GM19467 (cell line): ENCODE data around the gene SEMA5A.

Experiments
- ATAC-seq: cut with Tn5 transposase; IDR thresholded peaks from one replicate; pipeline ENCODE4 v1.9.1; 2021; ENCODE audit warnings: mild to moderate bottlenecking, moderate library complexity; ENCODE audit not compliant: unreplicated experiment

Gene SEMA5A

DNA sequence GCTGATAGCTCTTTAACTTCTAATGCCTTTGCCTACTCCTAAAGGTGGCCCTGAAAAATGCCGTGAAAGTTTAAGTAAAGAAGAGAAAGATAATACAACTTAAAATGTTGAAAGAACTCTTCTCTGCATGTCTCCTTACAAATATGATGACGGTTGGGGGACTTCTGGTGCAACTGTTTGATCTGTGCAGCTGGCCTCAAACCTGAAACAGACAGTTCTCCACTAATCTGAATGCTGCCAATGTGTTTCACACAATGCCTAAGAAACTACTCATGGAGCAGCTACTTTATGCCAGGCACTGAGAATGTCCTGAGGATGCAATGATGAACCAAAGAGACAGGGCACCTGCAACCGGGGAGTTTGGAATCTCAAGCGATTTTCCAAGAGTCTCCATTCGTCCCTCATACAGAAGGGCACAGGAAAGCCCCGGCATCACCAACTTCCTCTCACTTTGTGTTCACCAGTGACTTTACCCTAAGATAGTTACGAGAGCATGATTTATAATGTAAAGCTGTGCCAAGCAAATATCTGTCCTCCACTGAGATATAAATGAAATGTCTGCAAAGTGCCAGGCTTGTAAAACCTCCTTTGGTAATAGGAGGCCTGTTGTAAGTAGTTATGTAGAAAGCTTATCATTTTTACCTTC, 455.4 kb downstream of the SEMA5A start:
- no peak for ATAC-seq

DNA sequence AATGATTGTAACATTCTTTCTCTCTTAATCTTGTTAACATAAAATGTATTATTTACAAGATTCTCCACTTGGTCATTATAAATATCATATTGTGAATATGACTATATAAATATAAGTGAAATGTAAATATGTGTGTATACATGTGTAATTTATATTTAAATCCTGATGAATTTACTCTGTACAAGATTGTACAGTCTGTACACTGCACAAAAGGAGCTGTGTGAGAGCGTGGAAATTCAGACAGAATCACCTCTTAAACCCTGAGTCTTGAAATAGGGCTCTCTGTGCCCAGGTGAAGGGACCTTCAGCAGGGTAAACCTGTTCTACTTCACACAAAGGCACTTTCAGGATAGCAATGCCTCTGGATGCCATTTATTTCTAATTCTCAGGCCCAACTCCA, 456.0 kb downstream of the SEMA5A start:
- no peak for ATAC-seq

GRCh38 chr5:9082996-9083395, 462.9 kb downstream of the SEMA5A start:
- ATAC-seq = no peak

DNA sequence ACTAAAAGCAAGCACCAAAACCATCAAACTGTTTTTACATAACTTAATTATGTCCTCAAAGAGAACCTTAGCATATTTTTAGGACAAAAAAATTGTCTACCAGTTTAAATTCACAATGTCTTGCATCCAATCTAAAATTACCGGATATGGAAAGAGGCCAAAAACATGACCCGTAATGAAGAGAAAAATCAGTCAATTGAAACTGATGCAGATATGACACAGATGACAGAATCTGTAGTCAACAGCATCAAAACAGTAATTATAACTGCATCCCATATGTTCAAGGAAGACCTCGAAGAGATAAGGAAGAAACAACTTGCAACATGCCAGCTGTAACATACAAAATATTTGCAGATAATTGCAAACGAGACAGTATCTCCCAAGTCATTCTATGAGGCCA, 473.2 kb downstream of the SEMA5A start:
- ATAC-seq = no peak

DNA sequence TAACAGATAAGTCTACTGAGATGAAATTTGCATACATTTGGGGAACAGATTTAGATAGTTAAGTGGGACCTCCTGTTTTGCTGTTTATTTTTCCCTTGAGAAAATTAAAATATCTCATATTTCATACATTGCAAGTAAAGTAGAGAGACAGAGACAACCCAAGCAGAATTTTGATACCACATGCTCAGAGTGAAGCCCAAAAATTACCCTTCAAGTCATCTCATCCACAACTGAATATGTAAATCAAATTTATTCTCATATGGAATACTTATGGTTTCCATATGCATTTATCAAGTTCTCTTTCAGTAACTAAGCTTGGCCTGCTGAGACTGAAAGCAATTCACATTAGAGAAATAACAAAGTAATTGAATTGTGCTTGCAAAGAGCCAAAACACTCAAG, 474.4 kb downstream of the SEMA5A start:
- no peak for ATAC-seq

- ATAC-seq = no peak
Measured at GRCh38 chr5:9071074-9071473, 474.8 kb downstream of the SEMA5A start.

- no peak for ATAC-seq
Measured at GRCh38 chr5:9069650-9070049, 476.2 kb downstream of the SEMA5A start.

DNA sequence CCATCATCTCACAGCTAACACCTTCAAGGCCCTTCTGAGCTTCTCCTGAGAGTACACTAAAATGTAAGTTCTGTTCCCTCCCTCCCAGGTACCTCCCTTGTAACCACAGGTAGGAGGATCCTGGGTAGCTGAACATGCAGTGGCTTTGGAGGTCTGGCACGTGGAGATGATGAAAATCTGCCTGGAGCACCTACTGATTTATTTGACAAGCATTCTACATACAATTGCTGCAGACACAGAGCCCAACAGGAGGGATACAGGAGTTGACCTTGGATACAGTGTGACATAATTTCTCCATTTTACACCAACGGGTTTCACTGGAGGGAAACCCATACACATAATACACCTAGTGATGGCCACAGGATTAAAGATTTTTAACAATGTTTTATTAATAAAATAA, 478.7 kb downstream of the SEMA5A start:
- ATAC-seq = no peak

GRCh38 chr5:9066349-9066748, 479.5 kb downstream of the SEMA5A start:
- no peak for ATAC-seq

- no peak for ATAC-seq
Measured at GRCh38 chr5:9063615-9064245, 482.1 kb downstream of the SEMA5A start.

GRCh38 chr5:9062873-9063272, 483.0 kb downstream of the SEMA5A start:
- ATAC-seq = no peak

GRCh38 chr5:9059920-9060691, 485.8 kb downstream of the SEMA5A start:
- no peak for ATAC-seq

DNA sequence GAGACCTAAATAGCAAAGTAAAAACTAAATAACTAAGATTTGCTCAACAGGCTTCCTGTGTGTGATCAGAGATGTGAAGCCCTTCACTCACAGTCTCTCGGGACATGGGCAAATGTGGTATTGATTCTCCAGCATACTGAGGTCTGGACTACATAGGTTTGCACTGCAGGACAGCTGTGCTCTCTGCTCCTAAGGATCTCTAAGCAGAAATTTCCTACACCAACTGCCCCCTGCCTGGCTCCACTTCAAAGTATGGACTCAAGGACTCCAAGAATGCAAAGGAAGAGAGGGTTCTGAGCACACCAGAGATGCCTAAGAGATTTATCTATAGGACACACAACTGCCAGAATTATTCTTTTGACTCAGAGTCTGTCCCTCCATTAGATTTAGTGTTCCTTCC, 487.2 kb downstream of the SEMA5A start:
- ATAC-seq = no peak

DNA sequence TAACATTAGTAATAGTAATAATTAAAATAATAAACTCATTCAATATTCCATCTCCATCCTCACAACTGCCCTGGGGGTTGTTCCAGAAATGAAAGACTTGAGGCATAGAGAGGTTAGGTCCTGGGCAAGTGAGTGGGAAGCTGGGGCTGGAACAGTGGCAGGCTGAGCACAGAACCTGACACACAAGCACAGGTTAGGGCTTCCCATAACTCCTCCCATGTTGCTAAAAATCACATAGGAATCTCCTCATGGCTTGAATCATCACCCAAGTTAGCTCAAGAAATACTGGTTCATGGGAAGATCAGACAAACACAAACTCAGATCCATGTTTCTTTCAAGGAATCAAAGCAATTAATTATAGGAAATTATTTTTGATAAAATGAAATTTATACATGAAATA, 487.7 kb downstream of the SEMA5A start:
- ATAC-seq = no peak

- no peak for ATAC-seq
Measured at GRCh38 chr5:9057406-9058000, 488.4 kb downstream of the SEMA5A start.

DNA sequence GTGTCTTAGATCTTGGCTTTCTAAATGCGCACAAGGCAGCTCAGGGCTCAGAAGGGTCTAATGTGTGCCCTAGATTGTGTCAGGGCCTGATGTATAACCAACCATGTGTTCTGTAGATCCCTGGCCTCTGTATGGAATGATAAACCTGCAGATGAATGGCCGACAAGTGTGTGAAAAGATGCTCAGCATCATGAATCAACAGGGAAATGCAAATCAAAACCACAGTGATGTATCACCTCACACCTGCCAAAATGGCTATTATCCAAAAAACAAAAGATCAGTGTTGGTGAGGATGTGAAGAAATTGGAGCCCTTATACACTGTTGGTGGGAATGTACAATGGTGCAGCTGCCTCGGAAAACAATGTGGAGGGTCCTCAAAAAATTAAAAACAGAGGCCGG, 489.8 kb downstream of the SEMA5A start:
- no peak for ATAC-seq

GRCh38 chr5:9054821-9055589, 490.9 kb downstream of the SEMA5A start:
- ATAC-seq = no peak

DNA sequence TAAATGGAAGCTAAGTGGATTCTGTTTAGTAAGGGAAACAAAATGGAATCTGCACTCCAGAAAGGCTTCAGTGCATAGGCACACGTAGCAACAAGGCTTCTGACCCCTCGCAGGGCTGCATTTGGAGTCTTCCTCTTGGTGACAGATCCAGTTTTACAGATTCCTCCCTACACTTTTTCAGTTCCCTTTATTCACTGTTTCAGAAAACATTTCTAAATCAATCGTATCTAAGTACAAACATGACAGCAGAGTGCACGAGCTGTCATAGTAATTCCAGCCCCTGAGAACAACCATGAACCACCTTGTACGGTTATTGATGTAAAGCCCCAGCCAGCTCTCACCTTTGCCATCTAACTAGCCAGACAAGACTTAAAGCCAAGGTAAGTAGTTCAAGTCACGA, 491.6 kb downstream of the SEMA5A start:
- no peak for ATAC-seq

- no peak for ATAC-seq
Measured at GRCh38 chr5:9052421-9052820, 493.5 kb downstream of the SEMA5A start.

- ATAC-seq = no peak
Measured at GRCh38 chr5:9051779-9052178, 494.1 kb downstream of the SEMA5A start.

DNA sequence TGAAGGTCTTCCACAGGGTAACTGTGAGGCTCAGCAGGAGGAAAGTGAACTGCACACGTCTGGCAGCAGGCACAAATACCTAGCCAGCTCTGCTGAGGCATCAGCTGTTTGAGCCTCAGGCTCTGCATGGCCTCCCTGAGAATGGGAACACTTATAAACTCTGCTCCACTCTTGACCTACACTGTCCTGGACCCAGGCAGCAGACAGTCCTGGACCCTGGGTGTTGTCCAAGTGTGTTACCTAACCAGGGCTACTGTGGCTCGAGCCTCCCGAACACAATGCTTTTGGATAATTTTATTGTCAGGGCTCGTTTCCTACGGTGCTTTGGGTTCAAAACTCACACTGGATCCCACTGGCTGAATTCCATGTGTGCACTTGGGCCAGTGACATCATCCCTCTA, 497.9 kb downstream of the SEMA5A start:
- ATAC-seq = no peak
